C1 segment of cervical spinal cord (tissue), 14 donors: ENCODE results near the gene C1orf21.

Source experiments
- DNase-seq, 14 donors: peaks; one replicate each; lab custom pipeline; 2025; lab: John Stamatoyannopoulos, UW

The C1orf21 gene

DNA sequence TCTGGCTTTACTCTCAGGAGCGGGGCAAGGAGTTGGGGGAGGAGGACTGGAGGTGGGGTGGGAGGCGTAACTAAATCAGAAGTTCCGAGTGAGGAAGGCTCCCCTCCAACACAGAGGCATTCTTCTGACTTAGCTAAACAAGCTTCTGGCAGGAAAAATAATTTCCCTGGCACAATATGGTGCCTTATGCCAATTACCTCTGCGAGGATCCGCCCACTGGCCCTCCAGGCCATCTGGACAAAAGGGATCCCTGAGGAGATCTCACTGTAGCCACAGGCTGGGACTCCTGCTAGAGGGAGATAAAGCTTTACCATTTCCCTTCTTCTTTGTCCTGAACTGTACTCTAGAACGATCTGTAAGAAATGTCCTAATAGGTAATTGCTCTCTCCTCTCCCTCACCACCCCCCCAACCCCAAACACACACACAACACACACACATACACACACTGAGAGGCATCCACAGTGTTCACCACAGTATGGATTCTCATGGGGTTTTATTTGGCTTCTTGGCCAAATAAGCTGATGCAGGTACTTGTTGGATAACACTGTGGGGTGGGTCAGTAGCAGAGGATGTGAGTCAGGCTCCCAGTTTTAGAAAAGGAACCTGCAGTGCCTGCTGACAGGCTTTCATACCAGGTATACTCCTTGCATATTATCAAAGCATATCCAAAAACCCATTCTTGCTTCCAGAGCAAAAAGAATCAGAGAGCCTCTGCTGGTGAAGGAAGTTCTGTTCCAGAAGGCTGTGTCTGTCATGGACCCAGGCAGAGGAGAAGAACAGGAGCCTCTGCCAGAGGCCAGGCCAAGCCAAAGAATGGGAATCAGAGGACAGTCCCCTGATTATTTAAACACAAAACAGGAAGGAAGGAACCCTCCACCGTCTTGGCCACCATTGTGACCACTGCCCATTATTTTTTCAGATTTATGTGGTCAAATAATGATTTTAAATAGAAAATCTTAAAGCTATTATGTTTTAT lies 169.1 kb downstream of the C1orf21 start:
- peak in 1 of 14 donors; percentile 90 for DNase-seq

DNA sequence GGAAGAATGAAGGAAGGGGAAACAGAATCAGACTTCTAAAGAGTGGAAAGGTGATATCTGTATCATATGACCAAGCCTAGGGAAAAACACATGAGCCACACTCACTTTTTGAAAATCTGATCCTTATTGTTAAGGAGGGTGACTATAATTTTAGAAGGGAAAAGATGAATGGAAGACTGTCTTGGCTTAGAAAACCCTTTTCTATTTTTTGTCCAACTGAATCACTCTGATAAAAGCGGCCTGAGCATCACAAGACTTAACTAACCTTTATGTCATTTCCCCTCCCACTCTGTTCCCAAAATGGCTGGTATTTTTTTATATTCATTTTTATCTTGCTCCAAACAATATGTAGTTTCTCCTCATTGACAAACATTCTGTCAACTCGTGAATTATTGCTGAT lies 169.8 kb downstream of the C1orf21 start:
- no peak for DNase-seq

DNA sequence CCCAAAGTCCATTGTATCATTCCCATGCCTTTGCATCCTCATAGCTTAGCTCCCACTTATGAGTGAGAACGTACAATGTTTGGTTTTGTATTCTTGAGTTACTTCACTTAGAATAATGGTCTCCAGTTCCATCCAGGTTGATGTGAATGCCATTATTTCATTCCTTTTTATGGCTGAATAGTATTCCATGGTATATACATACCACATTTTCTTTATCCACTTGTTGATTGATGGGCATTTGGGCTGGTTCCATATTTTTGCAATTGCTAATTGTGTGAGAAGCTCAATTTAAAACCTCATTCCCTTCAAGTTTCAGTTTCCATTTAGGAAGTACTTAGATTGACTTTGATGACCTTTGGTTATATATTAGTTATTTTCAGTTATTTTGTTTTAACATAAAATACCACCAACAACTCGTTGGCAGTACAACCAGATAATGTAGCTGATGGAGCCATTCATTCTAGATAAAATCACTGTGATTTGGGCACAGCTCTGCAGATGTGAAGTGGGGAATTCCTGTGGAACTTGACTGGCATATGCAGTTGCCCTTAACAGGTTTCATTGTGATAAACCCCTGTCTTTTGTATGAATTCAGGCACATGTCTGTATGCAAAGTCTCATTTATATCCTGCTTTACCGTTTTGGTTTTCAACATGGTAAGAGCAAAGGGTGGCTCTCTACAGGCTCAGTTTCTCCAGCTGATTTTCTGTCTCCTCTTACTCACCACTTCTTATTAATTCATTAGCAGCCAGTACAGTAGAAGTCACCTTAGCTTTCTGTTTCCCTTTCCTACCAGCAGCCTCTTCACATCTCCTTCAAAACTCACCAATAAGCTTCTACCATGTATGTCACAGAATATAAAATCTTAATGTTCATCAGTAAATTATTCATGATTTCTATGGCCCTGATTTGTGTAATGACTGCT lies 170.9 kb downstream of the C1orf21 start:
- DNase-seq = no peak

DNA sequence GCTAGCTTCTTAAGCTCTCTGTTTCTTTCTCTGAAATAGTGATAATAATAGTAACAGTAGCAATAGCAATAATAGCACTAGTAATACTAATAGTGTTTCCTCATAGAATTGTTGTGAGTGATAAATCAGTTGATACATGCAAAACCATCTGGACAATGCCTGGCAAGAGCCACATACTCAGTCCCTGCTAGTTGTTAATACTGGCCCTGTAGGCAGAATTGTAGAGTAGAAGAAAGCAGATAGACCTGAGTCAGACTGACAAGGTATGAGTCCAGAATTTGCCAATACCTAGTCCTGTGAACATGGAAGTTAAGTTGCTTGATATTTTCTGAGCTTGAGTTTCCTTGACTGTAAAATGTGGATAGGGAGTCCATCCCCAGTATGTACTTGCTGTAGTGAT lies 171.9 kb downstream of the C1orf21 start:
- DNase-seq = peak in 1 of 14 donors; percentile 25

DNA sequence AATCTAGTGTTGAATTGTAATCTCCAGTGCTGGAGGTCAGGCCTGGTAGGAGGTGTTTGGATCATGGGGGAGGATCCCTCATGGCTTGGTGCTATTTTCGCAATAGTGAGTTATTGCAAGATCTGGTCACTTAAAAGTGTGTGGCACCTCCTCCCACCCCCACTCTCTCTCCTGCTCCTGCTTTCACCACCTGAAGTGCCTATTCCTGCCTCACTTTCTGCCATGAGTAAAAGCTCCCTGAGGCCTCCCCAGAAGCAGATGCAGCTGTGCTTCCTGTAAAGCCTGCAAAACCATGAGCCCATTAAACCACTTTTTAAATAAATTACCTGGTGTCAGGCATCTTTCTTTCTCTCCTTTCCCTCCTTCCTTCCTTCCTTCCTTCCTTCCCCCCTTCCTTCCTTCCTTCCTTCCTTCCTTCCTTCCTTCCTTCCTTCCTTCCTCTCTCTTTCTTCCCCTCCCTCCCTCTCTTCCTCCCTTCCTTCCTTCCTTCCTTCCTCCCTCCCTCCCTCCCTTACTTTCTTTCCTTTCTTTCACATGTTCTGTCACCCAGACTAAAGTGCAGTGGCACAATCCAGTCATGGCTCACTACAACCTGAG lies 172.4 kb downstream of the C1orf21 start:
- no peak for DNase-seq

DNA sequence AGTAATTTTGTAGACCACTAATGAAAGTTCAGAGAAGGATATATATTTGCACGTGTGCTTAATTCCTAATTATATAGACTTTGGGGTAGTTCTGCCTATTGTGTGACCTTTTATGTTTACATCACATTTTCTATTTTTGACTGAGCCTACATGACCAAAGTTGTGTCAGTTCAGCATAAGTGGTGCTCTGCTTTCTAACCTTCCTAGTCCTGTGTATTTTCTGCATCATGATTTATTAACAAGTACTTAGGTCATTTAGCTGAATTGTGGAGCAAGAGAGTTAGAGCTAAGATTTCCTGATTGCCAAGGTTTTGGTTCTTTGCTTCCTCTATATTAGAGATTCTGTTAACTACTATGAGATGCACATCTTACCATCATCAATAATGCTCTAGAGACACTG lies 176.0 kb downstream of the C1orf21 start:
- DNase-seq = no peak

DNA sequence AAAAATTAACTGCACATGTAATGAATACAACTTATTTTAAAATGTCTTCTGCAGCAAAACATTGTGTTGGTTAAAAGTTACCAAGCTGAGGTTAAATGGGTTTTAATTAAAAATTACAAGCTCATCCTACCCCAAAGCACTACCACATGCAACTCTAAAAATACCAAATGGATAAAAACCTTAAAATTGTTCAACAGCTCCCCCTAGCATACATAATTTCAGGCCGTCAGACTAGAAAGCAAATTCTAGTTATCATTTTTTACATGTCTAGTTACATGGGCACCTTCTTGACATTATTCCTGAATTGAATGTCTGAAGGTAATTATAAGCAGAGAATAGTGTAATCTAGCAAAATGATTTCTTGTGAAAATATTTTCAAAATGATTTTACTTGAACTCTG lies 176.5 kb downstream of the C1orf21 start:
- DNase-seq = peak in 1 of 14 donors; percentile 64

DNA sequence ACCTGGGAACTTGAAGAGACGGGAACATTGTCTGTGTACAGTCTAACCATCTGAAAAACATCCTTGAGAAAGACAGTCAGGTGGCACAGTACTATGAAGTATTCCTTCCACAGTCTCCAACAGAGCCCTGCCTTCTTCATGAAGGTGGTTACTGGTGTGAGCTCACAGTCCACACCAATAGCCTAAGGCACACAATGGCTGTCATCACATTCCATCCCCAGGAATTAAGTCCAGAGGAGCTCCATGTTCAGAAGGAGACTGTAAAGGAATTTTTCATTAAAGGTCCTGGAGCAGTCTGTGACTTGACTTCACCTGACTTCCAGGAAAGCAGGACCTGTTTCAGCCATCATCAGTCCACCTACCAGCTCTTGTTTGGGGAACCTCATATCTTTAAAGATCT lies 180.2 kb downstream of the C1orf21 start:
- no peak for DNase-seq

DNA sequence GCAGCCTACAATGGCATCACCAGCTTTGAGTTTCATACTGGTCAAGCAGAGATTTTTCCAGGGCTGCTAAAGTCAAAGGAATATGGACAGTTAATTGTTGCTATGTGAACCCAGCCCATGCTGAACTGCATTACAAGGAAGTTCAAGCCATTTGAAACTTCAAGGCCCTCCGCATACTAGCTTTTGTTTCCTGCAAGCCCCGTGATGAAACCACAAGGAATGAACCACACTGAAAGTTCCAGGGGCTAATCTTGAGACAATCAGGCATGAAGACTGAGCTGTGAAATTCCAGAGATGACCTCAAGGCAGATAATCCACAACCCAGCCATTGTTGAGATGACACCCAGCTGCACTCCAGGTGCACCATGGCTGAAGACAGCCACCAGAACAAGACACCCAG lies 180.8 kb downstream of the C1orf21 start:
- no peak for DNase-seq

DNA sequence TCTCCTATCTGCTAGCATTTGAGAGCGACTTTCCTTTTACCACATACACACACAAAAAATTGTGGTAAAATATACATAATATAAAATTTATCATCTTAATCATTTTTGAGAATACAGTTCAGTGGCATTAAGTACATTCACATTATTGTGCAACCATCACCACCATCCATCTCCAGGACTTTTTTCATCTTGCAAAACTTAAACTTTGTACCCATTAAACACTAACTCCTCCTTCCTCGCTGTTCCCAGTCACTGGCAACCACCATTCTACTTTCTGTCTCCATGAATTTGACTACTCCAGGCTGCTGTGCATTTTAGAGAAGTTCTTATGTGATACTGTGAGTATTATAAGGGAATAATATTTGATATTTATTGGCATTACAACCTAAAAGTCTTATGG lies 181.3 kb downstream of the C1orf21 start:
- DNase-seq = no peak

DNA sequence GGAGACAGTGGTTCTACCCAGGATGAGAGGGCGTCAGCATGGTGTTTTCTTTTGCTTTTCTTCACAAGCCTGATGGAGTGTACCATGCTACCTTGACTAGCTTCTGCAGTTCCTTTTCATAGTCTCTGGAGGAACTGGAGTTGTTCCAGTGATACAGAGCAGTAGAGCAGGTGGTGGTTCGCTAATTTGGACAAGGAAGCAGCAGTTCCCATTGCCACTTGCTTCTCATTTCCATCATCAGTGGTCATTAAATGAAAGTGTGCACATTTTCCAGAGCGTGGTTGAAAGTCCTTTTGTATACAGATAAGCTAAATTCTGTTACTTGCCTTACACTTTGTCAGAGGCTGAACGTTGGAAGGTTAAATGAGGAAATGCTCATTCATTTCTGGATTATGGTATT lies 182.3 kb downstream of the C1orf21 start:
- DNase-seq = peak in 1 of 14 donors; percentile 88

DNA sequence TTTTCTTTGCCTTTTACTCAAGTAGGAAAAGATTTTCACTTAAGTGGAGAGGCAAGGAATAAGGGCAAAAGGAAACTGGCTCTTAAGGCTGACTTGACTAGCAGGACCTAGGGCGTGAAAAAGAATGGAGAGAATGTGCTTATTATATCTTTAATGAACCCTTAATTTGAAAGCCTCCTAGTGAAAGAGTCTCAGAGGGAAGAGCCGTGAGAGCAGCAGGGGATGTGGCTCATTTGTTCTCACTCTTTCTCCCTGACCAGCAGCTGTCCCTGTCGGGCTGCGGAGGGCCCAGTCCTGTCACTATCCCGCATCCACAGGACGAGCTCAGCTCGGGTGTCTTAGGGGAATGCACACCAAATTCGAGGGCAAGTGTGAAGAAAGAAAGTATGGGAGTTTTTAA lies 187.8 kb downstream of the C1orf21 start:
- peak in 4 of 14 donors; percentile 2 to 8 (median 5) for DNase-seq

DNA sequence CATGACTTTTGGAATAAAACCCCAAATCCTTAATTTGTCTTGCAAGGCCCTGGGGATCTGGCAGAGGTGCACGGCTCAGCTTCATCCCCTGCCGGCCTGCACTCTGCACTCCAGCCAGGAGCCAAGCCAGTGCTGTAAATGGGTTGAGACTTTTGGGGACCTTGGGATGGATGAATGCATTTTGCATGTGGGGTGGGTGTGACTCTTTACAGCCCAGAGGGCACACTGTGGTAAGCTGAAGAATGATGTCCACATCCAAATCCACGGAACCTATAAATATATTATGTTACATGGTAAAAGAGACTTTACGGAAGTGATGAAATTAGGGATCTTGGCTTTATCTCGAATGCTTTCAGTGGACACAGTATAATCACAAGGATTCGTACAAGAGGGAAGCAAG lies 190.0 kb downstream of the C1orf21 start:
- peak in 2 of 14 donors; percentile 36 to 43 for DNase-seq

DNA sequence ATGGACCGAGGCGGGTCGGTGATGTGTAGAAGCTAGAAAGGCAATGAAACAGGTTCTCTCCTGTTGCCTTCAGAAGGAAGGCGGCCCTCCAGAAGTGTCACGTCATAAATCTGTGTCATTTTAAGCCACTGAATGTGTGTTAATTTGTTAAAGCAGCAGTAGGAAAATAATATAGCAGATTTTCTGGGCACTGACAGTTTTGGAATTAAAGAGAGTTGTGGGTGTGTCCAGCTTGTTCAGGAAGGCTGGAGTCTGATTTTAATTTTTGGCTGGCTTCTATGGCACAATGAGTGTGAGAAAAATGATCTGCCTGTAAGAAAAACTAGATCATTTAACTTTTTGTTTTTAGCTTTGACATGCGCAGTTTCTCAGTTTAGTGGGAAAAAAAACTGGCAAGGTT lies 190.5 kb downstream of the C1orf21 start:
- DNase-seq = peak in 1 of 14 donors; percentile 25

DNA sequence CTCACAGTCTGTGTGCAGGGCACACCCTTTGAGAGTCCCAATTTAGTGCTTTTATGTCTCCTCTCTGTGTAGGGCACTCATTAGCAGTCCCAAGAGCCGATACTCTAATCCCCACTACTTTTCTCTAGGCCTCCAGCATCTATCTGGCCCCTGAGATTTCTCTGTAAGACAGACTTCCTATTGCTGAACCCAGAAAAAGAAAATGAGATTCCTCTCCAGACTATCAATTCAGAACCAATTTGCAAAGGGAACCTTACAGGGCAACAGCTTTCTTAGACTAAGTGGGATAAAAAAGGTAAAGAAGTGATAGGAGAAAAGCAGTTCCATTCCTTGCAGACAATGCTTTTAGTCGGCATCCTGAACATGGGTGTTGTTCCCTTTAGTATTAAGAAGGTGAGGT lies 195.6 kb downstream of the C1orf21 start:
- no peak for DNase-seq

DNA sequence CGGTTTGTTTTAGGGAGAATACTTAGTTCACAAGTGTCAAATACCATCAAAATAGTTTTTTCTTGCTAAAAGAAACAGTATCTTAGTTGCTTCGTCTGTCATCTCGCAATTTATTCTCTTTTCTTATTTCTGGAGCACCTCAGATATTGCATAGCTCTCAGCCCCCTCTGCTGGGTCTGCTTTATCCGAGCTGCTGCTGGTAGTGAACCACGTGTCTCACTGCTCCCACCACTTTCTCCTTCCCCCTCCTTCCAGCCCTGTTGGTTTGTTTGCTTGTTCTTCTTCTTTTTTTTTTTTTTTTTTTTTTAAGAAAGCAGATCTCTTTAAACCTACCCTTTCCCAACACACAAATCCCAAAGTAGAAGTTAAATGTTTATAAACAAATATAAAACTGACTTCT lies 197.0 kb downstream of the C1orf21 start:
- DNase-seq = no peak

DNA sequence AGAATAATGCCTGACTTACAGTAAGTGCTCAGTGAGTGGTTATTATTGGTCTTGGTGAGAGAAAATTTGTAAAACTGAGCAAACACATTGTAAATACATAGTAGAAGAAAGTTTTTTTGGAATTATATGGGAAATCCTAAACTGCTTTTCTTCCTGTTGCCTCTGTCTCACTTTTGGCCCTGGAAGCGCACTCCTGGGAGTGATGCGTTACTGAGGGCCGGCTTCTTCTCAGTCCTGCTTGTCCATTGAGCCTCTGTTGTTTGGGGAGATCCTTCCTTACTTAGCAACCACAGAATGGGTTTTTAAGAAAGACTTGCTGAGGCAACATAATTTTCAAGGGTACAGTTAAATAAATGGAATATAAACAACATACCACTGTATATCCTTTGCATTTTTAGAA lies 201.9 kb downstream of the C1orf21 start:
- no peak for DNase-seq

DNA sequence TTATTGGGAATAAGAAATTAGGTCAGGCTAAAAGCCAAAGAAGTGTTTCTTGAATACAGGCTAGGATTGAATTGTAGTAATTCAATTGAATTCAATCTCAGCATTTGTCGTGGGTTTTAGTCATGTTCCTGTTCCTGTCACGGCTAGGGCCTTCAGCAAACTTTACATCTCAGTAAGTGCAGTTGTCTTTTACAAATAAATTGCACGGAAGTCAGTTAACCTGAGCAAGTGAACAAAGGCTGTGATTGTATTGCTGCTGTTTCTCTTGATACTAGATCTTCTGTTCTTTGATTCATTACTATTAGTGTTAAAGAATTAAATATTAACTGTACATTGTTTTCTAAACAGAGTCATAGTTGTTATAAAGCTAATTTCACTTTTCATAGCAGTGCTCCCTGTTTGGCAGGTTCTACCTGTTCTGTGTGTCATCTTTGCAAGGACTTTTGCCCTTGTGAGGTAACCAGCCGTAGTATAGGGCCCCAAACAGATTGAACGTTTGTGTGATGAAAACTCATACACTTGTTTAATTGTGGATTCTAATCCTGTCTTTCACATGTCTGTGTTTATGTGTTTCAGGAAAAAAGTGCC lies 203.4 kb downstream of the C1orf21 start:
- DNase-seq = no peak

DNA sequence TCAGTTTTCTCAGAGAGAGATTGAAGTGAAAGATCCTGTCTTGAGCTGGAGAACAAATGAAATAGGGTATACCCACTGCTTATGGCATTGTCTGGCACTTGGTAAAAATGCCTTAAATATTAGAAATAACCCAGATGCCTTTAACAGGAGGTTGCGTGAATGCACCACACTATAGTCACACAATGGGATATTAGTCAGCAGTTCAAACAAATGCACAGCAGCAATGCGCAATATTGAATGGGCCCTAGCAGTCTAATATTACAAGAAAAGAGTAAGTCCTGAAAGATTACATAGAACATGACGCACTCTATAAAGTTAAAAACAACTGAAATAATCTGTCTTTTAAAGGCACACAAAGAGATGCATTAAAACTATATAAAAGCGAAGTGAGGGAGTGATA lies 206.8 kb downstream of the C1orf21 start:
- DNase-seq = no peak

DNA sequence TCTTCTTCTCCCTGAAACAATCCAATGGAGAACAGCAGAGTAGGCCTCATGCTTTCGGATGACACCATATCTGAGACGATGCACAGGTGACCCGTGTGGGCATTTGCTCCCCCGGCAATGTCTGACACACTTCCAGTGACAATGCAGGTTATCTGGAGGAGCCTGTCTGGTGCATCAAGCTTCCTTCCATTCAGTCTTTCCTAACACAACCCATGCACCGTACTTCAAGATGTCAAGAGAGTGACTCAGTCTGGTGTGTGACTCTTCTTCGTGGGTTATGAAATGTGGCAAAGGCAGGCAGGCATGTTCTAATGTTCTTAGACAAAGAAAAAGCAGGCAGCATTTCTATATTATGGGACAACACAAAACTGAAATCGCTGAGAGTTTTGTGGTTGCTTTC lies 208.8 kb downstream of the C1orf21 start:
- DNase-seq = no peak

DNA sequence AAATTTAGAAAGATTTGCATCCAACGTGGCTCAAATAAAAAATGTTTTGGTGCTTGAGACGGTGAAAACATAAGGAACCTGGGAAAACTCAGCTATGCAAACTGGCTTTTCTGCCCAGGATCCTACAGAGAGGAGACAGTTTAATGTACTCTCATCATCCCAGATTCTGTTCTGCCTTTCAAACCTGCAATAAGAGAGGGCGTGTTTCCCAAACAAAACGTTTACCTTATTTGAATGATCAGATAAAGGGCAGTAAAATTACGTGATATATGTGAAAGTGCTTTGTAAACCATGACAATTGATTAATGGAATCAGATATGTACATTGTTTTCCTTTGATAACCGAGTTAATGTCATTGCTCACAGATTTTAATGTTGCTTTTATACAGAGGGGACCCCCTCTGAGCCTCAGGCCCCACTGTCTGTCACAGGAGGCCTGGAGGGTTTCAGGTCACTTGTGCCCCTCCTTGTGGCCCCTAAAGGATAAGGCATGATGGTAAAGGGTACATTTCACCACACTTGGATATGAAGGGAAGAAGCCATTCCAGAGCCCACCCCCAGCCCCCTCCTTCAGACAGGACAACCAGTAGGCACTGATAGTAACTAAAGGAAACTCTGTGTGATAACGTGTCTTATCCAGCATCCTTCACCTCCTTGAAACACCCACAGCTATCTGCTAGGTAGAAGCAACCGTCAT lies 210.3 kb downstream of the C1orf21 start:
- no peak for DNase-seq
